ENCODE measurements around the gene CRTAC1. TPM values are rescaled to one million over a fixed set of nuclear protein-coding genes. Genes with fewer than 3 reads are reported as not detected.

Gene CRTAC1
- total and polyA plus RNA-seq, 9 of the 15 experiments (the other 6 are each of a cell fraction or from before 2014, with no cell fraction given): not detected

GRCh38 chr10:98031440-98031839 lies 1.0 kb upstream of the CRTAC1 start:
- BruUV-seq (replicated peaks): no TSS peak

GRCh38 chr10:98030991-98031431 lies 590 bp upstream of the CRTAC1 start:
- H4K20me1 ChIP-seq (replicated peaks; ENCODE audit: control insufficient read depth, insufficient read depth, low read length): 0 out of 2 replicates have a peak, but pooled peaks cover 3% of the 10 kb centered on the region
- H3K4me3 ChIP-seq: no peak overlapping the region
- H2AFZ ChIP-seq (ENCODE audit: low read depth, low read length): no peak overlapping the region
- H3K9ac ChIP-seq (ENCODE audit: insufficient read depth in 1 of 2, low read depth in 2 of 2, low read length in 2 of 2): no peak overlapping the region
- no peak for DNase-seq (ENCODE audit: extremely low read depth in 1 of 4, low spot score in 3 of 4)
- BruUV-seq (replicated peaks): no TSS peak
- ChIA-PET POLR2A (no interaction called here), CTCF (ENCODE audit: low intra/inter-chr PET ratio) (no interaction called here)
- no peak for FAIRE-seq
- no peaks in the 10 kb centered on the region for H3K79me2 ChIP-seq (ENCODE audit: control insufficient read depth, insufficient read depth, low read length)
- H3K36me3 ChIP-seq (ENCODE audit: control insufficient read depth, insufficient read depth, low read length): no peaks in the 10 kb centered on the region
- peaks cover 3 to 16% of the 10 kb centered on the region in 2 experiments; a peak in 3 of 5 replicates for H3K27me3 ChIP-seq (ENCODE audit: control insufficient read depth in 2 of 2, insufficient read depth in 2 of 2, low read length in 2 of 2)
- no peak overlapping the region for H3K4me2 ChIP-seq (ENCODE audit: insufficient read depth, low read length)
- intact Hi-C loops (cut with micrococcal nuclease) (no loop called here), in situ Hi-C loops (cut with MboI) (no loop called here)
- ATAC-seq: no peak
- H3K27ac ChIP-seq (ENCODE audit: extremely low read depth, low read depth, low read length): no peak overlapping the region
- no peaks in the 10 kb centered on the region for H3K9me1 ChIP-seq (ENCODE audit: control insufficient read depth, insufficient read depth, low read length)
- 30% methylated on average over 9 of the region's 49 CpGs for WGBS (ENCODE audit: insufficient coverage, low coverage, missing lambda C conversion rate)
- H3K4me1 ChIP-seq (replicated peaks in 1 of 2; ENCODE audit: control insufficient read depth in 2 of 2, insufficient read depth in 2 of 2, low read length in 2 of 2): no peaks in the 10 kb centered on the region; a peak in 1 of 5 replicates
- no peaks in the 10 kb centered on the region for H3K9me3 ChIP-seq (replicated peaks; ENCODE audit: control insufficient read depth, insufficient read depth, low read depth, low read length)
- no peak for TF ChIP-seq RB1 (IDR thresholded peaks at IDR 0.05; ENCODE audit: low read depth)
- TF ChIP-seq CHCHD3 (CRISPR knock-in tag; IDR thresholded peaks at IDR 0.05): no peak
- no peak for TF ChIP-seq ZNF134 (CRISPR knock-in tag; conservative IDR thresholded peaks at IDR 0.05)
- no peak for TF ChIP-seq ZNF592 (IDR thresholded peaks at IDR 0.05)
- TF ChIP-seq RAD21 (CRISPR knock-in tag; conservative IDR thresholded peaks at IDR 0.05 in 1 of 2, IDR thresholded peaks at IDR 0.05 in 1 of 2): no peak
- TF ChIP-seq SMARCA4 (IDR thresholded peaks at IDR 0.05): no peak
- no peak for TF ChIP-seq ELK1 (CRISPR knock-in tag; IDR thresholded peaks at IDR 0.05)

More at GRCh38 chr10:98031440-98031839, 1.0 kb upstream of the CRTAC1 start:
- FAIRE-seq: no peak
- Histone ChIP-seq H3K4me1 (replicated peaks in 1 of 2; ENCODE audit: control insufficient read depth in 2 of 2, insufficient read depth in 2 of 2, low read length in 2 of 2) (no peaks in the 10 kb centered on the region; a peak in 1 of 5 replicates), H3K9me1 (ENCODE audit: control insufficient read depth, insufficient read depth, low read length) (no peaks in the 10 kb centered on the region), H3K27ac (ENCODE audit: extremely low read depth, low read depth, low read length) (no peak overlapping the region), H2AFZ (ENCODE audit: low read depth, low read length) (no peak overlapping the region), H4K20me1 (replicated peaks; ENCODE audit: control insufficient read depth, insufficient read depth, low read length) (0 out of 2 replicates have a peak, but pooled peaks cover 3% of the 10 kb centered on the region), H3K9me3 (replicated peaks; ENCODE audit: control insufficient read depth, insufficient read depth, low read depth, low read length) (no peaks in the 10 kb centered on the region), H3K36me3 (ENCODE audit: control insufficient read depth, insufficient read depth, low read length) (no peaks in the 10 kb centered on the region), H3K27me3 (ENCODE audit: control insufficient read depth in 2 of 2, insufficient read depth in 2 of 2, low read length in 2 of 2) (peaks cover 5 to 14% of the 10 kb centered on the region in 2 experiments; a peak in 3 of 5 replicates), H3K79me2 (ENCODE audit: control insufficient read depth, insufficient read depth, low read length) (no peaks in the 10 kb centered on the region), H3K4me2 (ENCODE audit: insufficient read depth, low read length) (no peak overlapping the region), H3K4me3 (no peak overlapping the region), H3K9ac (ENCODE audit: insufficient read depth in 1 of 2, low read depth in 2 of 2, low read length in 2 of 2) (no peak overlapping the region)
- 25% methylated on average over 10 of the region's 12 CpGs for WGBS (ENCODE audit: insufficient coverage, low coverage, missing lambda C conversion rate)
- in situ Hi-C loops (cut with MboI) (no loop called here), intact Hi-C loops (cut with micrococcal nuclease) (no loop called here)
- ChIA-PET POLR2A (no interaction called here), CTCF (ENCODE audit: low intra/inter-chr PET ratio) (no interaction called here)
- TF ChIP-seq TSC22D4 (tag; IDR thresholded peaks at IDR 0.05) (no peak), FOXA1 (IDR thresholded peaks at IDR 0.05; ENCODE audit: borderline replicate concordance) (no peak), MYBL2 (IDR thresholded peaks at IDR 0.05; ENCODE audit: low read depth) (no peak), MYBL2 (CRISPR knock-in tag; IDR thresholded peaks at IDR 0.05; ENCODE audit: borderline replicate concordance) (no peak), RBM34 (IDR thresholded peaks at IDR 0.05; ENCODE audit: borderline replicate concordance, insufficient read depth, low read length) (no peak), RBBP5 (IDR thresholded peaks at IDR 0.05; ENCODE audit: borderline replicate concordance, insufficient read depth, low read length, poor library complexity, severe bottlenecking) (no peak), ZNF146 (CRISPR knock-in tag; IDR thresholded peaks at IDR 0.05; ENCODE audit: unreplicated experiment) (no peak), CREBBP (IDR thresholded peaks at IDR 0.05; ENCODE audit: low read depth, low read length) (no peak), MAFF (IDR thresholded peaks at IDR 0.05; ENCODE audit: low read length) (no peak)
- no peak for DNase-seq (ENCODE audit: extremely low read depth in 1 of 4, low spot score in 3 of 4)
- no peak for ATAC-seq
